LNCAP (cell line): ENCODE measurements around the gene SORT1.

ENCODE experiments used
- CTCF ChIP-seq: fragments of 450-650 bp; IDR thresholded peaks from 2 replicates; pipeline ENCODE4 v1.5.1; 2017; ENCODE audit warnings: mild to moderate bottlenecking

The SORT1 gene

GRCh38 chr1:109271458-109271857 lies 126.3 kb downstream of the SORT1 start:
- TF ChIP-seq CTCF, result no peak

- no peak for TF ChIP-seq CTCF
Measured at GRCh38 chr1:109270623-109271317, 126.9 kb downstream of the SORT1 start.

- no peak for TF ChIP-seq CTCF
Measured at GRCh38 chr1:109269981-109270622, 127.6 kb downstream of the SORT1 start.

DNA sequence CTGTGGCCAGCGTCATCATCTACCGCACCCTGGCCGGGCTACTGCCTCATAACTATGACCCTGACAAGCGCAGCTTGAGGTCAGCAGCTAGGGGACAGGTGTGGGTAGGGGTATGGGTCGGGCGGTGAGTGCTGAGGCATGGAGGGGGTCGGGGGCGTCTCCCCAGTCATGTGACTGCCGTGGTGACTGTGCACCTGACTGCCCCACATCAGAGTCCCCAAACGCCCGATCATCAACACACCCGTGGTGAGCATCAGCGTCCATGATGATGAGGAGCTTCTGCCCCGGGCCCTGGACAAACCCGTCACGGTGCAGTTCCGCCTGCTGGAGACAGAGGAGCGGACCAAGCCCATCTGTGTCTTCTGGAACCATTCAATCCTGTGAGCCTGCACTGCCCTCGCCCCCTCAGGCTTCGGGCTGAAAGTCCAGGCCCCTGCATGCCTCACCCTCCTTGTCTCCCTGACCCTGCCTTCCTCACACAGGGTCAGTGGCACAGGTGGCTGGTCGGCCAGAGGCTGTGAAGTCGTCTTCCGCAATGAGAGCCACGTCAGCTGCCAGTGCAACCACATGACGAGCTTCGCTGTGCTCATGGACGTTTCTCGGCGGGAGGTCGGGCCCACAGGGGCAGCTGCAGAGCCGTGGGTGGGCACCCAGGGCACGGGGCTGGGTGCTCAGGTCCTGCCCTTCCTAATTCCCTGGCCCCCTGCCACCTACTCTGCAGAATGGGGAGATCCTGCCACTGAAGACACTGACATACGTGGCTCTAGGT lies 128.3 kb downstream of the SORT1 start:
- TF ChIP-seq CTCF, result no peak

GRCh38 chr1:109268431-109269211 lies 129.1 kb downstream of the SORT1 start:
- no peak for TF ChIP-seq CTCF

DNA sequence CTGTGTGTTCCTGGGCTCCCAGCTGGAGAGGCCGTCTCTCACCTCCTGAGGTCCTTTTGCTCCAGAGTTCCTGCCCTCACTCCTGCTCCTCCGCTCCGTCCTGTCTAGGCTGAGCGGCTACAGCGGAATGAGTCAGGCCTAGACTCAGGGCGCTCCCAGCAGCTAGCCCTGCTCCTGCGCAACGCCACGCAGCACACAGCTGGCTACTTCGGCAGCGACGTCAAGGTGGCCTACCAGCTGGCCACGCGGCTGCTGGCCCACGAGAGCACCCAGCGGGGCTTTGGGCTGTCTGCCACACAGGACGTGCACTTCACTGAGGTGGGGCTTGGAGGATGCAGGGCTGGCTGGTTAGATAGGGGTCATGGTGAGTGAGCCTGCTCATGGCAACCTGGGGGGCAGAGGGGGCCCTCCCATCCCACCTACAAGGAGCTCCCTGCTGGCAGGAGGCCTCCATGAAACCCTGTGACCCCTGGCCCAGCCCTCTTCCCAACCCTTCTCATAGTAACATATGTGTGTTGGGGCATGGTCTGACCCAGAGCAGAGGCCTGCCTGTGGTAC lies 129.9 kb downstream of the SORT1 start:
- no peak for TF ChIP-seq CTCF

DNA sequence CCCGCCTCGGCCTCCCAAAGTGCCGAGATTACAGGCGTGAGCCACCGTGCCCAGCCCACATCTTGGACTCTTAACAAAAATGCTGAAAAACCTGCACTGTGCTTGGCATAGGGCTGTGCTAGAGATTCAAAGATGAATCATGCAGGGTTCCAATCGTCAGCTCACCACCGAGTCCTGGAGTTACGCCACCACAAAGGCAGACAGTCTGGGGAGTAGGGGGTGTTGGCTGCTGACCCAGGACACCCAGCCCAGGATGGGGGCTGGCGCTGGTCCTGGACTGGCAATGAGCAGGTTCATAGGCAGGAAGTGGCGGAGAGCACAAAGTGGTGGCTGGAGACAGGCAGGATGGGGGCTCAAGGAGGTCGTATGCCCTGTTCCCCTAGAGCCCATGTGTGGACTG lies 130.8 kb downstream of the SORT1 start:
- no peak for TF ChIP-seq CTCF
